Measurements from ENCODE around the gene WTIP. TPM values are rescaled to one million over a fixed set of nuclear protein-coding genes. Genes with fewer than 3 reads are reported as not detected.

WTIP gene
- total RNA-seq, 1 experiment from 2014 or later = 8.4 TPM

- H3K79me2 ChIP-seq (ENCODE audit: insufficient read depth, low read length) = peaks cover 100% of the 10 kb centered on the region
- no peak for TF ChIP-seq EZH2 (IDR thresholded peaks at IDR 0.05)
- TF ChIP-seq POLR2AphosphoS5 (IDR thresholded peaks at IDR 0.05; ENCODE audit: low read depth, low read length) = no peak
- no peak for TF ChIP-seq CBX3 (IDR thresholded peaks at IDR 0.05; ENCODE audit: low read depth)
- TF ChIP-seq ELF1 (IDR thresholded peaks at IDR 0.05; ENCODE audit: borderline replicate concordance, low read depth) = no peak
- no peak for TF ChIP-seq RAD21 (IDR thresholded peaks at IDR 0.05; ENCODE audit: low read depth)
- TF ChIP-seq ZFX (IDR thresholded peaks at IDR 0.05) = no peak
- no peak for TF ChIP-seq ATF3 (IDR thresholded peaks at IDR 0.05)
- no peak for TF ChIP-seq SRF (IDR thresholded peaks at IDR 0.05; ENCODE audit: low read depth)
- no peak for TF ChIP-seq SIN3A (IDR thresholded peaks at IDR 0.05; ENCODE audit: low read depth)
- no peak for TF ChIP-seq MAX (IDR thresholded peaks at IDR 0.05)
- TF ChIP-seq FOSL1 (IDR thresholded peaks at IDR 0.05; ENCODE audit: low read depth) = no peak
- no peak for TF ChIP-seq CTCF (IDR thresholded peaks at IDR 0.05 in 2 of 3, conservative IDR thresholded peaks at IDR 0.05 in 1 of 3; ENCODE audit: borderline replicate concordance in 1 of 3, insufficient read depth in 1 of 3, low read depth in 2 of 3, low read length in 2 of 3)
- no peak for TF ChIP-seq EZH2phosphoT487 (IDR thresholded peaks at IDR 0.05; ENCODE audit: borderline replicate concordance)
- no peak for TF ChIP-seq SP1 (IDR thresholded peaks at IDR 0.05; ENCODE audit: low read depth)
- no peak overlapping the region for H3K4me2 ChIP-seq (ENCODE audit: low read length)
- H3K9me3 ChIP-seq (ENCODE audit: control insufficient read depth in 1 of 2, insufficient read depth in 1 of 2, low read depth in 1 of 2, low read length in 2 of 2) = no peaks in the 10 kb centered on the region
- H4K20me1 ChIP-seq (ENCODE audit: insufficient read depth) = peaks cover 37% of the 10 kb centered on the region
- no peaks in the 10 kb centered on the region for H3K9me2 ChIP-seq (ENCODE audit: insufficient read depth)
- ChIA-PET CTCF (no interaction called here), POLR2A (interaction anchor here (0.6 kb wide), 1 partner anchor 9 kb away, joined by 3 read pairs; the partner anchor contains the start of gene UBA2), RAD21 (ENCODE audit: low non-redundant PET in 1 of 2, low total read pairs in 2 of 2, uncharacterized antibody in 2 of 2, unreplicated experiment in 2 of 2) (no interaction called here)
- ATAC-seq (no peak), DNase-seq (ENCODE audit: low read depth, low spot score) (no peak)
- no peak overlapping the region for H3K27ac ChIP-seq (ENCODE audit: low read depth, low read length)
- no peaks in the 10 kb centered on the region for H3K27me3 ChIP-seq (ENCODE audit: insufficient read depth, low read length)
- H3K4me1 ChIP-seq (ENCODE audit: control insufficient read depth in 1 of 2, insufficient read depth in 2 of 2, low read length in 2 of 2) = no peaks in the 10 kb centered on the region
- intact Hi-C loops (cut with micrococcal nuclease) = no loop called here
- no peak overlapping the region for H3K4me3 ChIP-seq (replicated peaks in 1 of 2; ENCODE audit: low read depth in 1 of 2, low read length in 2 of 2)
- H2AFZ ChIP-seq (ENCODE audit: low read depth, low read length, poor library complexity, severe bottlenecking) = no peak overlapping the region
- no TSS peak for BruUV-seq (replicated peaks)
- no peak overlapping the region for H3K9ac ChIP-seq (ENCODE audit: low read length)
- H3K36me3 ChIP-seq (ENCODE audit: control insufficient read depth in 1 of 2, insufficient read depth in 2 of 2, low read length in 2 of 2) = peaks cover 68 to 73% of the 10 kb centered on the region in 2 experiments
Measured at GRCh38 chr19:34436716-34437115, 44.8 kb upstream of the WTIP start.

Measured in HCT116 (cell line).